GM12891 (cell line): Measurements from ENCODE around the gene PSMC1.

Source experiments
- PAX5 ChIP-seq: IDR thresholded peaks from 2 replicates; pipeline ENCODE4 v1.6.1; 2011; ENCODE audit warnings: low read length, moderate library complexity, mild to moderate bottlenecking; ENCODE audit not compliant: insufficient read depth, severe bottlenecking
- POLR2A ChIP-seq: IDR thresholded peaks from 2 replicates; pipeline ENCODE4 v1.6.1; 2011; ENCODE audit warnings: low read depth, low read length, control low read depth
- POLR2AphosphoS5 ChIP-seq: IDR thresholded peaks from 2 replicates; pipeline ENCODE4 v1.6.1; 2011; ENCODE audit warnings: low read depth, low read length, control low read depth
- POU2F2 ChIP-seq: IDR thresholded peaks from 2 replicates; pipeline ENCODE4 v1.6.1; 2011; ENCODE audit warnings: low read depth, mild to moderate bottlenecking, control low read depth, low read length, moderate library complexity
- SPI1 ChIP-seq: IDR thresholded peaks from 2 replicates; pipeline ENCODE4 v1.6.1; 2011; ENCODE audit warnings: low read depth, low read length, control low read depth
- TAF1 ChIP-seq: IDR thresholded peaks from 2 replicates; pipeline ENCODE4 v1.6.1; 2011; ENCODE audit warnings: low read depth, low read length, control low read depth

DNA sequence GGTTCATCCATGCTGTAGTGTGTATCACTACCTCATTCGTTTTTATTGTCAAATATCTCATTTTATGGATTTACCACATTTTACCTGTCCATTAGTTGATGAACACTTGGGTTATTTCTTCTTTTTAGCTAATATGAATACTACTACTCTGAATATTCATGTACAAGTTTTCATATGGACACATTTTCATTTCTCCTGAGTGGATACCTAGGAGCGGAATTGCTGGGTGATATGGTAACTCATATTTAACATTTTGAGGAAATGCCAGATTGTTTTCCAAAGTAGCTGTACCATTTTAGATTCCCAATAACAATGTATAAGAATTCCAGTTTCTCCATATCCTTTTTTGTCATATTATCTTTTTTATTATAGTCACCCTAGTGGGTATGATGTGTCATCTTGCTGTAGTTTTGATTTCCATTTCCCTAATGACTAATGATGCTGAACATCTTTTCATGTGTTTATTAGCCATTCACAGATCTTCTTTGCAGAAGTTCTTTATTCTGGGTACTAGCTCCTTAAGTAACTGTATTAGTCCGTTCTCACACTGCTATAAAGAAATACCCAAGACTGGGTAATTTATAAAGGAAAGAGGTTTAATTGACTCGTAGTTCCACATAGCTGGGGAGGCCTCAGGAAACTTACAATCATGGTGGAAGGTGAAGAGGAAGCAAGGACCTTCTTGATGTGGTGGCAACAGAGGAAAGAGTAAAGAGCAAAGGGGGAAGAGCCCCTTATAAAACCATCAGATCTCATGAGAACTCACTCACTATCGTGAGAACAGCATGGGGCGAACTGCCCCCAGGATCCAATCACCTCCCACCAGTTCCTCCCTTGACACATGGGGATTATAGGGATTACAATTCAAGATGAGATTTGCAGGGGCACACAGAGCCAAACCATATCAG lies 63.5 kb downstream of the PSMC1 start:
- TF ChIP-seq POLR2AphosphoS5 (no peak), POLR2A (no peak), TAF1 (no peak), PAX5 (no peak), POU2F2 (no peak), SPI1 (no peak)
